ENCODE measurements around the gene LTBP1. TPM values are rescaled to one million over a fixed set of nuclear protein-coding genes. Genes with fewer than 3 reads are reported as not detected.
A peak's percentile ranks its signal among the peaks of the same experiment; 100 is the strongest.

The LTBP1 gene
- total and polyA plus RNA-seq, 2 experiments from 2014 or later = 216 to 509 TPM

- no peaks in the 10 kb centered on the region for H3K9me3 ChIP-seq (ENCODE audit: low read depth)
- DNase-seq (ENCODE audit: low read depth in 1 of 2, low spot score in 1 of 2) = no peak
- peaks cover 6% of the 10 kb centered on the region for H3K4me1 ChIP-seq (ENCODE audit: low read depth)
- H3K27ac ChIP-seq = no peak overlapping the region
- no peaks in the 10 kb centered on the region for H3K27me3 ChIP-seq
- no peak overlapping the region for H3K4me3 ChIP-seq
- TF ChIP-seq CTCF (IDR thresholded peaks at IDR 0.05; ENCODE audit: low read depth, low read length) = no peak
- peaks cover 5% of the 10 kb centered on the region for H3K36me3 ChIP-seq
Observed at GRCh38 chr2:33083699-33084387, 137.1 kb downstream of the LTBP1 start.

- no peak for TF ChIP-seq CTCF (IDR thresholded peaks at IDR 0.05; ENCODE audit: low read depth, low read length)
- no peaks in the 10 kb centered on the region for H3K27me3 ChIP-seq
- H3K9me3 ChIP-seq (ENCODE audit: low read depth) = no peaks in the 10 kb centered on the region
- no peak overlapping the region for H3K27ac ChIP-seq
- H3K36me3 ChIP-seq = no peaks in the 10 kb centered on the region
- DNase-seq (ENCODE audit: low read depth in 1 of 2, low spot score in 1 of 2) = no peak
- H3K4me1 ChIP-seq (ENCODE audit: low read depth) = peaks cover 6% of the 10 kb centered on the region
- H3K4me3 ChIP-seq = no peak overlapping the region
Observed at GRCh38 chr2:33084433-33084832, 137.7 kb downstream of the LTBP1 start.

- no peak for TF ChIP-seq CTCF (IDR thresholded peaks at IDR 0.05; ENCODE audit: low read depth, low read length)
- DNase-seq (ENCODE audit: low read depth in 1 of 2, low spot score in 1 of 2) = no peak
- Histone ChIP-seq H3K27me3 (no peaks in the 10 kb centered on the region), H3K27ac (no peak overlapping the region), H3K9me3 (ENCODE audit: low read depth) (no peaks in the 10 kb centered on the region), H3K4me1 (ENCODE audit: low read depth) (peaks cover 6% of the 10 kb centered on the region), H3K4me3 (no peak overlapping the region), H3K36me3 (no peaks in the 10 kb centered on the region)
Observed at GRCh38 chr2:33085646-33086045, 138.9 kb downstream of the LTBP1 start.

GRCh38 chr2:33086400-33087015, 139.8 kb downstream of the LTBP1 start:
- Histone ChIP-seq H3K36me3 (no peaks in the 10 kb centered on the region), H3K27ac (no peak overlapping the region), H3K9me3 (ENCODE audit: low read depth) (no peaks in the 10 kb centered on the region), H3K27me3 (no peaks in the 10 kb centered on the region), H3K4me1 (ENCODE audit: low read depth) (peaks cover 6% of the 10 kb centered on the region), H3K4me3 (no peak overlapping the region)
- peak in 1 of 2 donors; percentile 87 for DNase-seq (ENCODE audit: low read depth in 1 of 2, low spot score in 1 of 2)
- TF ChIP-seq CTCF (IDR thresholded peaks at IDR 0.05; ENCODE audit: low read depth, low read length) = peak; percentile 23

GRCh38 chr2:33090553-33091134, 143.9 kb downstream of the LTBP1 start:
- Histone ChIP-seq H3K4me3 (no peak overlapping the region), H3K27ac (no peak overlapping the region), H3K27me3 (no peaks in the 10 kb centered on the region), H3K36me3 (no peaks in the 10 kb centered on the region), H3K9me3 (ENCODE audit: low read depth) (no peaks in the 10 kb centered on the region), H3K4me1 (ENCODE audit: low read depth) (peaks cover 17% of the 10 kb centered on the region)
- no peak for DNase-seq (ENCODE audit: low read depth in 1 of 2, low spot score in 1 of 2)
- TF ChIP-seq CTCF (IDR thresholded peaks at IDR 0.05; ENCODE audit: low read depth, low read length) = no peak

Data from cardiac muscle cell (in vitro differentiated cells and primary cell).